Hematopoietic multipotent progenitor cell treated with erythropoietin and hydrocortisone succinate and interleukin-3 and kit ligand, for 15 days (in vitro differentiated cells): ENCODE results near the gene PSMD8.
"Not testable (repeated sequence)": the region's sequence is repeated elsewhere in the genome, so short reads cannot be mapped to it uniquely, and the experiment has no call there.

Experiments
- DNase-seq: peaks from one replicate; pipeline ENCODE4 v3.0.0-alpha.2; 2015; ENCODE audit warnings: low spot score

Gene PSMD8

GRCh38 chr19:38362076-38362945, 12.1 kb upstream of the PSMD8 start:
- peak; percentile 48 for DNase-seq

GRCh38 chr19:38362946-38363688, 11.3 kb upstream of the PSMD8 start:
- not testable (repeated sequence) for DNase-seq

GRCh38 chr19:38367041-38367440, 7.3 kb upstream of the PSMD8 start:
- DNase-seq, result no peak

GRCh38 chr19:38369584-38369983, 4.8 kb upstream of the PSMD8 start:
- no peak for DNase-seq

- no peak for DNase-seq
These were observed 4.1 kb upstream of the PSMD8 start for GRCh38 chr19:38370299-38370698.

GRCh38 chr19:38371081-38371480, 3.3 kb upstream of the PSMD8 start:
- DNase-seq, result no peak

GRCh38 chr19:38373907-38374331, 452 bp upstream of the PSMD8 start:
- no peak for DNase-seq

GRCh38 chr19:38375098-38375493, 725 bp downstream of the PSMD8 start:
- no peak for DNase-seq

- DNase-seq, result no peak
These were observed 1.4 kb downstream of the PSMD8 start for GRCh38 chr19:38375748-38376147.

GRCh38 chr19:38376576-38376975, 2.2 kb downstream of the PSMD8 start:
- no peak for DNase-seq

GRCh38 chr19:38377052-38377451, 2.7 kb downstream of the PSMD8 start:
- no peak for DNase-seq

GRCh38 chr19:38378866-38379265, 4.5 kb downstream of the PSMD8 start:
- no peak for DNase-seq

GRCh38 chr19:38381138-38381537, 6.8 kb downstream of the PSMD8 start:
- DNase-seq, result no peak

- DNase-seq, result no peak
These were observed 8.8 kb downstream of the PSMD8 start for GRCh38 chr19:38383184-38383583.

- DNase-seq, result no peak
These were observed 9.4 kb downstream of the PSMD8 start for GRCh38 chr19:38383743-38384142.

- DNase-seq, result peak; percentile 27
These were observed 10.0 kb downstream of the PSMD8 start for GRCh38 chr19:38384209-38385027.

GRCh38 chr19:38385057-38385803, 10.9 kb downstream of the PSMD8 start:
- DNase-seq, result no peak

GRCh38 chr19:38385804-38386257, 11.5 kb downstream of the PSMD8 start:
- DNase-seq, result no peak

- DNase-seq, result no peak
These were observed 12.1 kb downstream of the PSMD8 start for GRCh38 chr19:38386300-38386970.

- no peak for DNase-seq
These were observed 12.7 kb downstream of the PSMD8 start for GRCh38 chr19:38386971-38387549.
